Mucosa of stomach (tissue), 1 donor: ENCODE results near the gene POLR2E.

Experiments used
- H3K27me3 ChIP-seq: one replicate; pipeline ENCODE4 v1.7.0; 2013; ENCODE audit warnings: mild to moderate bottlenecking, low read length; ENCODE audit not compliant: control insufficient read depth, insufficient read depth
- H3K36me3 ChIP-seq: one replicate; pipeline ENCODE4 v1.7.0; 2013; ENCODE audit warnings: low read length; ENCODE audit not compliant: control insufficient read depth, insufficient read depth
- H3K4me1 ChIP-seq: one replicate; pipeline ENCODE4 v1.7.0; 2013; ENCODE audit warnings: mild to moderate bottlenecking, low read length; ENCODE audit not compliant: control insufficient read depth, insufficient read depth
- H3K4me3 ChIP-seq: one replicate; pipeline ENCODE4 v1.7.0; 2013; ENCODE audit warnings: low read length
- H3K9ac ChIP-seq: one replicate; pipeline ENCODE4 v1.7.0; 2013; ENCODE audit warnings: mild to moderate bottlenecking, low read length, moderate library complexity
- H3K9me3 ChIP-seq: one replicate; pipeline ENCODE4 v1.7.0; 2013; ENCODE audit warnings: mild to moderate bottlenecking, low read length, moderate library complexity; ENCODE audit not compliant: control insufficient read depth
- donor health status: Pancreatic carcinoma.

The POLR2E gene

GRCh38 chr19:1105873-1106840 is 11.0 kb upstream of the POLR2E start:
- H3K36me3 ChIP-seq: no peaks in the 10 kb centered on the region
- H3K9me3 ChIP-seq: no peaks in the 10 kb centered on the region
- H3K27me3 ChIP-seq: no peaks in the 10 kb centered on the region
- H3K4me1 ChIP-seq: peaks cover 44% of the 10 kb centered on the region
- no peak overlapping the region for H3K9ac ChIP-seq
- H3K4me3 ChIP-seq: no peak overlapping the region

GRCh38 chr19:1105008-1105872 is 10.1 kb upstream of the POLR2E start:
- no peaks in the 10 kb centered on the region for H3K27me3 ChIP-seq
- H3K9me3 ChIP-seq: no peaks in the 10 kb centered on the region
- no peak overlapping the region for H3K4me3 ChIP-seq
- H3K36me3 ChIP-seq: no peaks in the 10 kb centered on the region
- H3K9ac ChIP-seq: peak overlapping the region; percentile 55
- peaks cover 44% of the 10 kb centered on the region for H3K4me1 ChIP-seq

DNA sequence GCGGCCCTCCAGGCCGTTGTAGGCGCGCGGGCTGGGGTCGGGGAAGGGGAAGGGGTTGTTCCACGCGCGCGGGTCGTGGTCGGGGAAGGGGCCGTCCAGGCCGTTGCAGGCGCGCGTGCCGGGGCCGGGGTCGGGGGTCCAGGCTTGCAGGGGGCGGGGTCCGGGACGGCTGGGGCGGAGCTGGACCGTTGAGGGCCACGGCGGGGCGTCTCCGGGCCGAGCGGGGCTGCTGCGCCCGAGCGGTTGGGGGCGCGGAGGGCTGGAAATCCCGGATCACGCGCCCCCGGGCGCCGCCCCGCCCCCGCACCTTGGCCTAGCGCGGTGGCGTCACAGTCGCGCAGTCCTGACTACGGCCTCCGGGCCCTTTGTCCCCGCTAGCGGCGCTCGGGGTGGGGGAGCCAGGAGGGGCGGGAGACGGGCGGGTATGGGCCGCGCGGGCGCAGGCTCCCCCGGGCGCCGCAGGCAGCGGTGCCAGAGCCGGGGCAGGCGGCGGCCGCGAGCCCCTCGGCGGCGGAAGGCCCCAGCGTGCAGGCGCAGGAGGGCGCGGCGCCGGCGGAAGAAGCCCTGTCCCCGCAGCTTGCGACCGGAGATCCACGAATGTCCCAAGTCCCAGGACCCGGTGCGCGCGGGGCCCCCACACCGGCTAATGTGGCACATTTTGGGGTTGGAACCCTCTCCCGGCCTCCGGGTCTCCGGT is 9.3 kb upstream of the POLR2E start:
- Histone ChIP-seq H3K9me3 (no peaks in the 10 kb centered on the region), H3K4me3 (no peak overlapping the region), H3K36me3 (no peaks in the 10 kb centered on the region), H3K9ac (peak overlapping the region; percentile 59), H3K4me1 (peaks cover 44% of the 10 kb centered on the region), H3K27me3 (no peaks in the 10 kb centered on the region)

DNA sequence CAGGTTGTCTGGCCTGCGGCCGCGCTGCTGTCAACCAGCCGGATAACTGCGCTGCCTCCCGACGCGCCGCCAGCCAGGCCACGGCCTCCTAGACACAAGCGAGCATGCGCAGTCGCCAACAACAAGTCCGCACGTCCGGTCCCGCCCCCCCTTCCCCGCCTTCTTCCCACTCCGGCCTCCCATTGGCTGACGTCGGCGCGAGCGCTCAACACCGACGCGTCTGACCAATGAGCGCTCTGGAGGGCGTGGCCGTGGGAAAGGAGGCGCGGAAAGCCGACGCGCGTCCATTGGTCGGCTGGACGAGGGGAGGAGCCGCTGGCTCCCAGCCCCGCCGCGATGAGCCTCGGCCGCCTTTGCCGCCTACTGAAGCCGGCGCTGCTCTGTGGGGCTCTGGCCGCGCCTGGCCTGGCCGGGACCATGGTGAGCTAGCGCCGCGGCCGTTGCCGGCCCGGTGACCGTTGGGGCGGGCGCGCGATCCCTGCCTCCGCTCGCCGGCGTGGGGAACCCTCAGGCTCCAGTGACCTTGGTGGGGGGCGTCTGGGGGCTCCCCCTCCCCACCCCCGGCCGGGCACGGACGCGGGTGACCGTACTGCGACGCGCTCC is 8.6 kb upstream of the POLR2E start, which contains the start of gene GPX4:
Gene GPX4, plus strand, starts transcription at position 287 of the 603 bp plus-strand sequence. Its CDS starts 50 bp downstream, at position 337.
- Histone ChIP-seq H3K9me3 (no peaks in the 10 kb centered on the region), H3K9ac (peak within 1 kb of the TSS; percentile 59), H3K4me1 (peaks cover 49% of the 10 kb centered on the region), H3K4me3 (no peak within 1 kb of the TSS), H3K27me3 (no peaks in the 10 kb centered on the region), H3K36me3 (no peaks in the 10 kb centered on the region)

DNA sequence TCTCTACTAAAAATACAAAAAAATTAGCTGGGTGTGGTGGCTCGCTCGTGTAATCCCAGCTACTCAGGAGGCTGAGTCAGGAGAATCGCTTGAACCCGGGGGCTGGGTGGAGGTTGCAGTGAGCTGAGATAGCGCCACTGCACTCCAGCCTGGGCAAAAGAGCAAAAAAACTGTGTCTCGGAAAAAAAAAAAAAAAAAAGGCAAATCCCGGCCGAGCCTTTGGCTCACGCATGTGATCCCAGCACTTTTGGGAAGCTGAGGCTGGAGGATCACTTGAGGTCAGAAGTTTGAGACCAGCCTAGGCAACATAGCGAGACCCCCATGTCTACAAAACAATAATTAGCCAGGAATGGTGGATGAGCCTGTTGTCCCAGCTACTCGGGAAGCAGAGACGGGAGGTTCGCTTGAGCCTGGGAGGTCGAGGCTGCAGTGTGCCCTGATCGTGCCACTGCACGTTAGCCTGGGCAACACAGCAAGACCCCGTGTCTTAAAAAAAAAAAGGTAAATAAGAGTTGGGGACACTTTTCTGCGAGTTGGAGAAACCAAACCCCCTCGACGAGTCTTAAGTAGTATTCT is 8.0 kb upstream of the POLR2E start:
- Histone ChIP-seq H3K36me3 (no peaks in the 10 kb centered on the region), H3K27me3 (no peaks in the 10 kb centered on the region), H3K4me3 (no peak overlapping the region), H3K9ac (peak overlapping the region; percentile 11), H3K4me1 (peaks cover 55% of the 10 kb centered on the region), H3K9me3 (no peaks in the 10 kb centered on the region)

GRCh38 chr19:1102407-1103131 is 7.4 kb upstream of the POLR2E start:
- peak overlapping the region; percentile 11 for H3K9ac ChIP-seq
- H3K4me3 ChIP-seq: no peak overlapping the region
- H3K4me1 ChIP-seq: peaks cover 62% of the 10 kb centered on the region
- H3K36me3 ChIP-seq: no peaks in the 10 kb centered on the region
- no peaks in the 10 kb centered on the region for H3K9me3 ChIP-seq
- H3K27me3 ChIP-seq: no peaks in the 10 kb centered on the region

DNA sequence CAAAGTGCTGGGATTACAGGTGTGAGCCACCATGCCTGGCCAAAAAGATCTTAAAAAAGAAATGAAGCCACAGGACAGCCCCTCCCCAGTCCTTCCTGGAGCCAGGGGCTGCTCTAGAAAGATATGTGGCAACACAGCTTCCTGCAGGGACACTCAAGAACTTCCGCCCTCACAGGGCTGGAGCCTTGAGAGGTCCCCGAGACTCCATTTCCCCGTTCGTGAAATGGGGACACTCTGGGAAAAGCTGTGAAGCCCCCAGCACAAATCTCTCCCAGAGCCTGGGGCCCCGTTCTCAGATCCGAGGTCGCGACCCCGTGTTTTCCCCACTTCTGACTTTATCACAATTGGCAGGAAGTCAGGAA is 6.1 kb upstream of the POLR2E start:
- H3K4me1 ChIP-seq: peaks cover 54% of the 10 kb centered on the region
- H3K9me3 ChIP-seq: no peaks in the 10 kb centered on the region
- no peaks in the 10 kb centered on the region for H3K36me3 ChIP-seq
- no peak overlapping the region for H3K4me3 ChIP-seq
- no peaks in the 10 kb centered on the region for H3K27me3 ChIP-seq
- peak overlapping the region; percentile 19 for H3K9ac ChIP-seq

DNA sequence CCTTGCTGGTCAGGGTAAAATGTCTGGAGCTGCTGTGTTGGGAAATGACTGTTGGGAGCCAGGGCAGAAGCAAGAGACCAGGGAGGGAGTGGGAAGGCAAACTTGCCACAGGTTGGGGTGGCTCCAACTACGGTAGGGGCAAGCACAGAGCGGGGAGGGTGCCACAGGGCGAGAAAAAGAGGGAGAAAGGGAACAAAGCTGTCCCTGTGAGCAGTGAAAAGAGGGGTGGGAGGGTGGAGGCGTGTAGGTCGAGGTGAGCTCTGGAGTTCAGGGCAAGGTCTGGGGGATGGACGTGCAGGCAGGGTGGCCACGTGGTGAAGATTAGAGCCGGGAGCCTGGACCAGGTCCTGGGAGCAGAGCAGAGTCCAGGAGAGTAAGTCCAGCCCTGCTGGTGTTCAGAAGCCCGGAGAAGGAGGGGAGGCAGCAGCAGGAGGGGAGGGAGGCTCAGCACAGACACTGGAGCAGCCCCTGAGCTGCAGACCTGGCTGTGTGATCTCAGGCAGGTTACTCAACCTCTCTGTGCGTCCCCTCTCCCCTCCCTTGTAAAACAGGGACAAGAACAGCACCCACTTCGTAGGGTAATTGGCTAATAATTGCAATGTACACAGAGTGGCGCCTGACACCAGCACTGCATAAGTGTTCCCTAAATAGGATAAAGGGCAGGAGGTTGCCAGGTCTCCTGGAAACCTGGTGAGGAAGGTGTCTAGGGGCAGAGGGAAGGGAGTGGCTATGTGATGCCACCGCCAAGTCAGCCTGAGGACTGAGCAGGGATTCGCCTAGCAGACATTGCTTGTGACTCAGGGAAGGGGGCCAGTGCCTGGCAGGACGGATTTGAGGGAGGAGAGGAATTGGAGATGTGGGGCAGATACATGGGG is 3.2 kb upstream of the POLR2E start:
- H3K27me3 ChIP-seq: no peaks in the 10 kb centered on the region
- H3K9me3 ChIP-seq: no peaks in the 10 kb centered on the region
- H3K4me3 ChIP-seq: no peak overlapping the region
- no peaks in the 10 kb centered on the region for H3K36me3 ChIP-seq
- H3K4me1 ChIP-seq: peaks cover 60% of the 10 kb centered on the region
- H3K9ac ChIP-seq: peak overlapping the region; percentile 51

DNA sequence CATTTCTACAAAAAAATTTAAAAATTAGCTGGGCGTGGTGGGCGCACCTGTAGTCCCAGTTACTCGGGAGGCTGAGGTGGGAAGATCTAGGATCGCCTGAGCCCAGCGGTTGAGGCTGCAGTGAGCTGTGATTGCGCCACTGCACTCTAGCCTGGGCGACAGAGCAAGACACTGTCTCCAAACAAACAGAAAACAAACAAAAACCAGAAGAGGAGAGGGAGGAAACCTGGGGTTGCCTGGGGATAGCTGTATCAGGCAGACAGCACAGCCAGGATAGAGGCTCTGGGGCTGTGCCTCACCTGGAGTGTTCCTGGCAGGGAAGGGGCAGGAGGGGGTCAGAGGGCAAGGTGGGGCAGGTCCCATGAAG is 2.6 kb upstream of the POLR2E start:
- no peaks in the 10 kb centered on the region for H3K9me3 ChIP-seq
- no peaks in the 10 kb centered on the region for H3K27me3 ChIP-seq
- H3K4me3 ChIP-seq: no peak overlapping the region
- H3K36me3 ChIP-seq: no peaks in the 10 kb centered on the region
- peaks cover 57% of the 10 kb centered on the region for H3K4me1 ChIP-seq
- H3K9ac ChIP-seq: peak overlapping the region; percentile 51

- no peaks in the 10 kb centered on the region for H3K27me3 ChIP-seq
- peak overlapping the region; percentile 71 for H3K9ac ChIP-seq
- H3K36me3 ChIP-seq: no peaks in the 10 kb centered on the region
- H3K4me3 ChIP-seq: peak overlapping the region; percentile 71
- peaks cover 41% of the 10 kb centered on the region for H3K4me1 ChIP-seq
- no peaks in the 10 kb centered on the region for H3K9me3 ChIP-seq
Observed at GRCh38 chr19:1094655-1094977, 559 bp downstream of the POLR2E start.
